GM21360 (cell line): ENCODE measurements around the gene PALM3.

Experiments
- ATAC-seq: cut with Tn5 transposase; IDR thresholded peaks from one replicate; pipeline ENCODE4 v1.9.1; 2021; ENCODE audit warnings: mild to moderate bottlenecking, moderate library complexity; ENCODE audit not compliant: unreplicated experiment

PALM3 gene, protein sequence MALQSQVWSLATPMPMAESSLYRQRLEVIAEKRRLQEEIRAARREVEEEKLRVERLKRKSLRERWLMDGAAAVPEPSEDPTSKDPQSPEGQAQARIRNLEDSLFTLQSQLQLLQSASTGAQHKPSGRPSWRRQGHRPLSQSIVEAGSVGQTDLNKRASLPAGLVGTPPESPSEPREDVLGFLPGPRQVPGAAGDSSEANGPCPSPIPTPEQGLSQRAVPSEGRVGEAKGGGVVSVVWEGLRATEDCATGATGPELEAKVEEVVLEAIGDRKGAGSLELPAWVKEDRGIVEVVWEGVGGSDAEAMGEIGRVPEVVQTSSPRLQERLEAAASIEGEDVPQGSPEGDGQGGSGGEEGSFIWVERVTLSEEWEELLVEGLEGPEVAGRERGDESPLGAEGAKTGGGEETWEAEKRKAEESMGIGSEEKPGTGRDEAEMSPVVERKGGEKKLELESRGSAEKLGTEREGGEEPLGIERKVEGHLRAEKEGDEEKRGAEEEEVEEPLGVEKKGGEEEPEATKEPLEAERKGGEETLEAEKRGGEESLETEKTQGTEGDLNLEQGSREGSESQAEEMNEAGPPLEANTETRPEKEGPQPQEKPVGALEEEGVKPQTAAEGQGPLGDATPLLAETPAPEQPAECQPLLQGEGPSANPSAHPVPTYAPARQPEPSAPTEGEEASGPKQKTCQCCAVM

DNA sequence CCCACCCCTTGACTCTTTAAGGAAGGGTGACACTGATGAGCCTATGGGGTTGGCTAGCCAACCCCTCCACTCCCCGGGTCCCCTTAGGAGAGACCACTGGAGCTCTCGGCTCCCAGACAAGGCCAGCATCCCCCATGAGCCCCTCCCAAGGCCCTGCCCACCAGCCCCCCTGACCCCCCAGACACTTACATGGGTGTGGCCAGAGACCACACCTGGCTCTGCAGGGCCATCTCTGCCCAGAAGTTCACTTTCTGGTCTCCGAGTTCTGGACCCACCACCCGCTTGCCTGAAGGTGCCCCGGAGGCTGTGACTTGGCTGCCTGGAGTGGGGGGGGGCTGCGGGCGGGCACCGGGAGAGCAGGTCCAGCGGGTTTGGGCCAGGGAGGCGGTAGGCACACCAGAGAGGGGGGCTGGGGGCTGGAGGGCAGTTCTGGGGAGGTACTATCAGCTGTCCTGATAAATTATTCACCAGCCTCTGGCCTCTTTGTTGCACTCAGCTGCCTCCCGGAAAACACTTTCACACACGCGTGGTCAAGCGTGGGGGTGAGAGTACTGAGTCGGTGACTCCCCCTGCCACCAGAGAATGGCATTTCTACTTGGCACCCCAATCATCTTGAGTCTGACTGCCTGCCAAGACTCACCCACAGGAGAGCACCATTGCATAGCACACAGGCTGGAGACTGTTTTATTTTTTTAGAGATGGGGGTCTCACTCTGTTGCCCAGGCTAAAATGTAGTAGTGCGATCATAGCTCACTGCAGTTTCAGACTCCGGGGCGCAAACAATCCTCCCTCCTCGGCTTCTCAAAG is at the start of gene PALM3:
Gene PALM3, minus strand, starts transcription at position 326 of the 807 bp plus-strand sequence. Its CDS starts 96 bp downstream, at position 230.
- ATAC-seq, result no peak

DNA sequence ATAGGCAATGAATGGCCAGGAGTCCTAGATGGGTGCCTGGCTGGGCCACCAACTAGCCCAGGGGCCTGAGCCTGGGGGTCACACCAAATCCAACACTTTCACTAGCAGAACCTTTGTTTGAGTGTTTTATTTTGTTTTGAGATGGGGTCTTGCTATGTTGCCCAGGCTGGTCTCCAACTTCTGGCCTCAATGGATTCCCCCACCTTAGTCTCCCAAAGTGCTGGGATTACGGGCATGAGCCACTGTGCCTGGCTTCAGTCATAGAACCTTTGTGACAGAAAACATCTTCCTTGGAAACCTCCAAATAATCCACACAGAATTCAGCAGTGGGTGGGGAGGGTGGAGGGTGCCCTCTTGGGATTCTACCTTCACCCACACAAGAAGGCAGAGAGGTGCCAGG is 49.6 kb upstream of the PALM3 start:
- no peak for ATAC-seq

DNA sequence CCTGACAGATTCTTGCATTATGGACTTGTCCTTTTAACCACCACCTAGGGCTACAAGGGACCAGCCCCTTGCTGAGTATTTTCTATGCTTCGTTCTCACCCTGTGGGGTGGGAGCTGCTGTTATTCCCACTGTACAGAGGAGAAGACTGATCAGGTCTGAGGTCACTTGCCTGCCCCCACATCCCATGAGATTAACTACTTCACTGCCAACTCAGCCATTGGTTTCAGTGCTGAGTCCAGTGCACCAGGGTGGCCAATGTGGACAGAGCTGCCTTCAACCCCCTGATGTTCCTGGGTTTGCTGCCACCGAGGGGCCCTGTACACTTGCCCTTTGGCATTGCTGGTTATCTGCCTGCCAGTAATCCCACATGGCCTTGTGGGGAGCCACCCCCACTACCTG is 48.8 kb upstream of the PALM3 start:
- no peak for ATAC-seq

DNA sequence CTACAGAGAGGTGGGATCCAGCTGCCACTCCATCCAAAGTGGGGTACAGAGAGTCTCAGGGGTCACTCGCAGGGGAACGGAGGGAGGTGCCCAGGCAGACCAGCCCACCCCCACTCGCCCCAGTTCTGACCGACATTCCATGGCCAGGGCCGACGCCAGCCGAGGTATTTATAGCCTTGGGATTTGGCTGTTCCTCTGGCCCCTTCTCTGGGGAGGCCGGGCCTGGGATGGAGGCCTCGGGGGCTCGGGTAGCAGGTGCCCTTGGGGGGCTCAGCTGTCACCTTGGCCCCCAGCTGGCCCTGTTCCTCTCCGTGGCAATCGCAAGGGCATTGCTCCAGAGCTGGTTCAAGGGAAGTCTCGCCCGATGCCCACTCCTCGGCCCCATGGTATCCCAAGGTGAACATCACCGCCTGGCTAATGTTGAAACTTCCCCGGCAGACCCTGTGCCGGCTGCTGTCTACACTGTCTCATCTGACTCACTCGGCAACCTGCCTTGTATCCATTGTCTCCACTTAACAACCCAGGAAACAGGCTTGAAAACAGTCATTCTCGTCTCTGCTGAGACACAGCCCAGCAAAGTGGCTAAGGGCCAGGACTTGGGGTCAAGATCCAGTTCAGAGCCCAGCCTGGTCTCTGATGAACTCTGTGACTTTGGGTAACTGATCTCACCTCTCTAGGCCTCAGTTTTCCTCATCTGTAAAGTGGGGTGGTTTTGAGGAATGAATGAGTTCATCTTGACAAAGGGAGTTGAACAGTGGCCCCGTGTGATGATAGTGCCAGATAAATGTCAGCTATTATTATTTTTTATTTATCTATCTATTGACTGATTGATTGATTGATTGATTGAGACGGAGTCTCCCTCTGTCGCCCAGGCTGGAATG is 45.9 kb upstream of the PALM3 start:
- ATAC-seq, result no peak

DNA sequence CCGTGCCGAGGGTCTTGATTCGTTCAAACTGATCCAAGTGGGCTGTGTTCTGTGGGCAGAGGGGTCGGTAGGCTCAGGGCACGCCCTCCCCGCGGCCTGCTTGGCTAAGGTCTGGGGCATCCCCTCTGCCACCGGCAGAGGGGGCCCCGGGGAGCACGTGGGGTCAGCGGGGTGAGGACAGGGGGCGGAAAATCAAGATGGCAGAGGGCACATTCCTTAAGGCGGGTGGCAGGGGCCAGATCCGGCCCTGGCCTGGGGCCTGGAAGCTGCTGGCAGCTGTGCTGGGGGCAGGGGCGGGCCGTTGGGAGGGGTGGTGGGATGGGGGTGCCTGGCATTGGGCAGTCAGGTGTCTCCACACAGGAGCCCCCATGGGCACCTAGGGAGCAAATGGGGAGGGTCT is 45.0 kb upstream of the PALM3 start:
- no peak for ATAC-seq

DNA sequence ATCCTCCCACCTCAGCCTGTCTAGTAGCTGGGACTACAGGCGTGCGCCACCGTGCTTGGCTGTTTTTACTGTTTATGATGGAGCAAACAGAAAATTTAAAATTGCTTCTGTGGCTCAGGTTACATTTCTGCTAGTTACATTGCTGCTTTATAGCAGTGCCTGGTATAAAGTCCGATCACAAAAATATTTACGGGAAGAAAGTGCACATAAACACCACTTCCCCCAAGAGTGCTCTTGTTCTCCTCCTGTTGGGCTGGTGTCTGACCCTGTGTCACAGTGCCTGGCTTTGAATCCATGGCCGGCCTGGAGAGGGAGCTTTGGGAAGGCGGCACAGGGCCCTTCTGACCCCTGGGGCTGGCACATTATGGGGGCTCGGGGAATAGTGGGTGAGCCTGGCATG is 43.8 kb upstream of the PALM3 start:
- ATAC-seq, result no peak

DNA sequence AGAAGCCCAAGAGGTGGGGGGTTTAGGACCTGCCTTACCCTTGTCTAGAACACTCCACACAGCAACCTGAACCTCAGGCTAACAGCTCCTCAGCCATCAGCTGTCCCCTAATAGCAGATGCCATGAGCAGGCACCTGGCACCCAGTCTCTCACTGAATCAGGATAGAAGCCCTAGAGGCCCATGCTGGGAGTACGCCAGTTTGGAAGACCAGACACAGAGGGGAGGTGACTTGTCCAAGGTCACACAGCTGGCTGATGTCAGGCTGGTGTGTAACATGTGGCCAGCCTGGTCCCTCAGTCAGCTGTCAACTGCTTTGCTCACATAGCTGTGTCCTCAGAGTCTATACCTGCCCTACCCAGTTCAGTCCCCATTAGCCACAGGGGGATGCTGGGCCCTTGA is 41.4 kb upstream of the PALM3 start:
- ATAC-seq, result no peak

DNA sequence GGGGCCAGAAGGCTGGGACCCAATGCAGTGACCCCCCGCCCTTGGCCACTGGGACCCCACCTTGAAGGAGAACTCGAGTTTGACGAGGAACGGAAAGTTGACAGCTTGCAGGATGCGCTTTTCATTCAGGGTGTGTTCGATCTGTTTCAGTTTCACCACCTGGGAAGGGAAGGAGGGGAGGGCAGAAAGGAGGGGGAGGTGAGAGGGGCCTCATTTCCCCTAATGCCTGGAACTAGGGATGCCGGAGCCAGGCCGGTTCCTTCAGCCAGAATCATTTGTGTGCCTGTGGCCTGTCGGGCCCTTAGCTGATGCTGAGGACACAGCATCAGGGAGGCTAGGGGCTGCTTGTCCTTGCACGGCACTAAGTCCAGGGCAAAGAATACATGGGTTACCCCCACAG is 40.9 kb upstream of the PALM3 start:
- ATAC-seq, result no peak

DNA sequence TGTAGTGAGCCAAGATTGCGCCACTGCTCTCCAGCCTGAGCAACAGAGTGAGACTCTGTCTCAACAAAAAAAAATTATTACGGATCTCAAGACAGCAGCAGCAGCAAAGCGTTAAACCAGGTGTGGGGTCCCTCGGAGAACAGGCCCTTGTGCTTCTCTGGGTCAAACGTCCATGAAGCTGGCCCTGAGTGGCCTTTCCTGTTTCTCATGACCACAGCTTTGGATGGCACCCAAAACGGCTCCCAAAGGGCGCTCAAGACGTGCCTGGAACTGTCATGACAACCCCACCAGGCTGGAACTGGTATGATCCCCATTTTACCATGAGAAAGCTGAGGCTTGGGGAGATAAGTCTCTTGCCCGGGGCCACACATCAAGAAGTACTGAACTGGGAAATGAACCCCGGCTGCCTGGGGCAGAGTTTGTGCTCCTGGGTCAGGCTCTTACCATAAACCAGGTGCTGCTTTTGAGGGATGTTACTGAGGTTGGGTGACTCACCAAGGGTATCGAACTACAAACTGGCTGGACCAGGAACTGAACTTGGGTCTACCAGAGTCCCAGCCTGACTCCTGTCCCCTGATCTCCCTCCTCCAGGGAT is 40.3 kb upstream of the PALM3 start:
- no peak for ATAC-seq

DNA sequence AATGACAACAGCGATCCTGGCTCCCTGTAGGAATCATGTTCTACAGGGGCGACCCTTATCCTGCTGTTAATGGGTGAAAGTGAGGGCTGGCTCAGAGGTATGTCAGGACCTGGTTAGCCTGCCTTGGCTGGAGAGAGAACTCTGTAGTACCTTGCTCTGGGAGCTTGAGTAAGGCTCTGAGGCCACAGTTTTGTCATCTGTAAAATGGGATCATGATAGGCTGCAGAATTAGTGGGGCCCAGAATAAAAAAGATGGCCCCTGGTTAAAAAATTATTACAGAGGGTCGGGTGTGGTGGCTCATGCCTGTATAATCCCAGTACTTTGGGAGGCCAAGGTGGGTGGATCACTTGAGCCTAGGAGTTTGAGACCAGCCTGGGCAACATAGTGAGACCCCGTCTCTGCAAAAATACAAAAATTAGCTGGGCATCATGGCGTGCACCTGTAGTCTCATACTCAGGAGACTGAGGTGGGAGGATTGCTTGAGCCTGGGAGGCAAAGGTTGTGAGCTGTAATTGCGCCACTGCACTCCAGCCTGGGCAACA is 39.2 kb upstream of the PALM3 start:
- no peak for ATAC-seq

DNA sequence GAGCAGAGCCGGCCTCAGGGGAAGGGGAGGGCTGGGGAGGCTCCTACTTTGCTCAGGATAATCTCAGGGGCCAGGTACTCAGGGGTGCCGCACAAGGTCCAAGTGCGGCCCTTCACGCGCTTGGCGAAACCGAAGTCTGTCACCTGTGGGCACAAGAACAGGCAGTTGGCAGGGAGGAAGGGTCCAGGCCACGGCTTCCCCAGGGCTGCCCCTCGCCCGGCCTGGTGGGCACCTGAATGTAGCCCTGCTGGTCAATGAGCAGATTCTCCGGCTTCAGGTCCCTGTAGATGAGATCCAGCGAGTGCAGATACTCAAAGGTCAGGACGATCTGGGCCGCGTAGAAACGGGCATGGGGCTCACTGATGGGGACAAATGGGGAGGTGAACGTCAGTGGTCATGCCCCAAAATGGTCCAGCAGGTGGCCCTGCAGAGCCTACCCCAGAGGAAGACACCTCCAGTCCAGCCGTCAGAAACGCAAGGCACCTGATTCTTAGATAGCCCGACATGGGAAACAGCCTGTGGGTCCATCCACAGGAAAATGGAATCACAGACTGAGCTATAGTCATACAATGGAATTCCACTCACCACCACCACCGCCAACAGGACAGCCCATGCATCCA is 35.8 kb upstream of the PALM3 start:
- no peak for ATAC-seq

DNA sequence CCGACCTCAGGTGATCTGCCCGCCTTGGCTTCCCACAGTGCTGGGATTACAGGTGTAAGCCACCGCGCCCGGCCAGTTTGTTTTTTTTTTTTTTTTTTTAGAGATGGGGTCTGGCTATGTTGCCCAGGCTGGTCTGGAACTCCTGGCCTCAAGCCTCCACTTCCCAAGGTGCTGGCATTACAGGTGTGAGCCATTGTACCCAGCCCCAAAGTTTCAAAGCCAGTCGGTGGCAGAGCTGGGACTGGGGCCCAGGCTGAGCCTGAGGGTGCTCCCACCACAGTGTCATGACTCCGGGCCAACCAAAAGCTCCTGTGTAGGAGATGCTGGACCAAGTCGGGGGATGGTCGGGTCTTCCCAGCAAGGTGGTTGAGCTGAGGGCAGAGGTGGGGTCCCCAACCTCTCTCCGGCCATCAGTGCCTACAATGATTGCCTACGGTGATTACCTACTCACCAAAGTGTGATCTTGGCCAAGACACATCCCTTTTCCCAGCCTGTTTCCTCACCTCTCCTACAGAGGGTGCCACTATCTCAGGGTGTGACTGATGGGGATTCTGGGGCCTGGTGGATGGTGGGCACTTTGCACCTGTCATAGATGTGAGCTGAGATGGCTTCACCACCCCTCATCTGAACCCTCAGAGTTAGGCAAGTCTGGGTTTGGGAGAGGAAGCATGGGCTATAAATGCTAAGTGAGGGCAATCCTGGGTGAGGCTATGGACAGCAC is 34.6 kb upstream of the PALM3 start:
- no peak for ATAC-seq

DNA sequence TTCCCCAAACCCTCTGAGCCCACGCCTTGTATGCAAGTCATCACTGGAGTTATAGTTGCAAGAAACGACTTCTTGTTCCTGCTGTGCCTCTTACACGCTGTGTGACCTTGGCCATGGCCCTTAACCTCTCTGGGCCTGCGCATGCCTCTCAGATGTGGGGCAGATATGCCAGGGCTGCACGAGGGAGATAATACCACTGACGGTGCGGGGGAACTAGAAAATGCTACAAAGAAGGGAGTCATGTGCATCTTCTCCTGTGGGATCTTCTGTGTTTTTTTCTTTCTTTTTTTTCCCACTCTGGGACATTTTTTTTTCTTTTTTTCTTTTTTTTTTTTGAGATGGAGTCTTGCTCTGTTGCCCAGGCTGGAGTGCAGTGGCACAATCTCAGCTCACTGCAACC is 33.0 kb upstream of the PALM3 start:
- no peak for ATAC-seq

DNA sequence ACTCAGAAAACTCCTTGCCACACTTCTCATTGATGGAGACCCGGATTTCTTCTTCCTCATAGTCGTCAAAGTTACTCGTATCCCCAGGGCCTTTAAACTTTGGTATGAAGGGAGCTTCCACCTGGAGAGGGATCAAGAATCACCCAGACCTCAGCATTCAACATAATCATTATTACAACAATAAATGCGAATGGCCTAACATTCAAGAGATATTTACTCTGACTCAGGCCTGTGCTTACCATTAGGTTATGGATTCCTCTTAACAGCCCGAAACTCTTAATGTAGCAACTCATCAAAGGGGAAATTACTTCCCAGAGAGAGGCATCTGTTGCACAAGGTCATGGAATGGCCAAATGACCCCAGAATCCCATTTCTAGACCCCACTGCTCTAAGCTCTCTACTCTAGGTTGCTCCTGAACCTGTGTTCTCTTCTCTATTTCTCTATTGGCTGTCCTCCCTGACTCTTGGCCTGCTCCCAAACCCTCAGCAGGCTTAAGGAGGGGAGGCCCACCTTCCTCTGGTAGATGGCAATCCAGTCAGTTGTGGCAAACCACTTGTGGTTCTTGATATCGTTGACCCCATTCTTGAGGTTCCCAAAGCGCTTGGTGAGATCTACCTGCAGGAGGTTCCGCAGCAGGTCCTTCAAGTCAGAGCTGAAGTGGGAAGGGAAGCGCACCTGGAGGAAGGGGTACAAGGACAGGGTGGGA is 31.4 kb upstream of the PALM3 start:
- ATAC-seq, result no peak

DNA sequence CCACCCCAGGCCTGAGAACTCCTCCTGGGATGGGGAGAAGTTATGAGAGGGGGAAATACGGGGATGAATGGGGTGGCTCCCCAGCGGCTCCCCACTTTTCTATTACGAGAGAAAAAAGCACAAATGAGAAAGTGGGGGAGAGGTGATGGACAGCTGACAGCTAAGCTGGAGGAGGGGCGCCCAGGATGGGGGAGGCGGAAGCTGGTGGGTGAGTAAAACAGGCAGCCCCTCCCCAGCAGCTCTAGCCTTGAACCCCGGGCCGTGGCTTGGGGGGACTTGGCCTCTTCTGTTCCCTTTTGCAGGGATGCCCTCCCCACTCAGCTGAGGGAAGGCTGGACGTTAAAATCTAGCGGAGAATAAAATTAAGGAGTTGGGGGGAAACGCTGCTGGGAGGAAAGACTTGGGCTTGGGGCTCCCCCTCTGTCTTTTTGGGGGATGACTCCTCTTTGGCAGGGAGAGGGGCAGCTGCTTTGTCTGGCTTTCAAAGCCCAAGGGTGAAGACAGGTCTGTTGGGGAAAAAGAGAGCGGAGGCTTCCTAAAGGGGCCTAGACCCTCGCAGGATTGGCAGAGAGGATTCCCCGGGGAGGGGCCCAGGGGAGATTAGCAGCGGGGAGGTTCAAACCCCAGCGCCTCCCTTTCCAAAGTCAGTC is 30.1 kb upstream of the PALM3 start:
- ATAC-seq, result no peak

DNA sequence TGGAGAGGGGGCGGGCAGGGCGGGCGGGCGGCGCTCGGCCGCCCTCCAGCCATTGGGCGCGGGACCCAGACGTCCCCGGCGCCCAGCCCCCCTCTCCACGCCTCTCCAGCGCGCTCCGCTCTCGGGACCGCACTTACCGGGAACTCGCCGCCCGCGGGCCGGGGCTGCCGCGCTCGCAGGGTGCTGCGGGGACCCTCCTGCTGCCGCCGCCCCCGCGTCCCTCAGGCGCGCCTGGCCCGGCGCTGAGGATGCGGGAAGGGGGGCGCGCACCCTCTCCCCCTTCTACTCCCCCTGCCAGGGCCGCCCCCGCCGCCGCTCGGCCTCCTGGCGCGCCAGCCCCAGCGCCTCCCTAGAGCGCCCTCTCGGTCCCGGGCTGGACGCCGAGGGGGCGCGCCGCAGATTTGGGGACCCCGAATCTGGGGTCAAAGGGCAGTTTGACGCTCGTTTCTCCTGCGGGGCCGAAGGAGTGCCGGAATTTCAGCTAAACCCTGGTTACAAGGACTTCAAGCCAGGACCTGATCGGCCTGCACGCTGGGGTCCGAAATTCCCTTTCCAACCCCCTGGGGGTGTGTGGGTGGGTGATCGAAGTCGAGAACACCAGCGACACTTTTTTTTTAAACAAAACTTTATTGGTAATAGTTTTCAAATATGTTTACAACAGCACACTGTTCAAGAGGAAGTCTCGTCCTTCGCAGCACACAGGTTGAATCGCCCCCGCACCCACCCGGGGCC is 29.4 kb upstream of the PALM3 start:
- ATAC-seq, result peak; percentile 47

DNA sequence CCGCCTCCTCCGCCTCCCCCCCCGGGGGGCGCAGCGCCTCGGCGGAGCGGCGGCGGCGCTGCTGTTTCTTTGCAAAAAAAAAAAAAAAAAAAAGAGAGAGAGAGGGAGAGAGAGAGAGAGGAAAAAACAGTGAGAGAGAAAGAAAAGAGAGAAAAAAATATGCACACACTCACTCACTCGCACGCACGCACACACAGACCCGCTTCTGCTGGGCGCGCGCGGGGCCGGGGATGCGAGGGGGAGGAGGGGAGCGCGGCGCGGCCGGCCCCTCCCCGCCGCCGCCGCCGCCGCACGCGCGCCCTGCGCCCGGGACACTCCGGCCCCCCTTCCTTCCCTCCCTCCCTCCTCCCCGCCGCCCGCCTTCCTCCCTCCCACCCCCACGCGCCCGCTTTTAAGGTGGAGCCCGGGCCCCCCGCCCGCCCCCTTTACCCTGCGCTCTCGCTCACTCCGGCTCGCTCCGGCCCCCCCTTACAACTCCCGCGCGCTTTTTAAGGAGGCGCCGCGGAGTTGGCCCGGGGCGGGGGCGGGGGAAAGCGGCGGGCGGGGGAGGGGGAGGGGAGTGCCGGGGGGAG is 28.7 kb upstream of the PALM3 start, which contains the start of gene SAMD1:
Gene SAMD1, minus strand, starts transcription at position 243 of the 572 bp plus-strand sequence.
- ATAC-seq, result peak; percentile 24
